ENCODE results near the gene SLAMF9. TPM values are rescaled to one million over a fixed set of nuclear protein-coding genes. Genes with fewer than 3 reads are reported as not detected.

SLAMF9 gene
- total RNA-seq, 1 experiment from 2014 or later, result 8.7 TPM

DNA sequence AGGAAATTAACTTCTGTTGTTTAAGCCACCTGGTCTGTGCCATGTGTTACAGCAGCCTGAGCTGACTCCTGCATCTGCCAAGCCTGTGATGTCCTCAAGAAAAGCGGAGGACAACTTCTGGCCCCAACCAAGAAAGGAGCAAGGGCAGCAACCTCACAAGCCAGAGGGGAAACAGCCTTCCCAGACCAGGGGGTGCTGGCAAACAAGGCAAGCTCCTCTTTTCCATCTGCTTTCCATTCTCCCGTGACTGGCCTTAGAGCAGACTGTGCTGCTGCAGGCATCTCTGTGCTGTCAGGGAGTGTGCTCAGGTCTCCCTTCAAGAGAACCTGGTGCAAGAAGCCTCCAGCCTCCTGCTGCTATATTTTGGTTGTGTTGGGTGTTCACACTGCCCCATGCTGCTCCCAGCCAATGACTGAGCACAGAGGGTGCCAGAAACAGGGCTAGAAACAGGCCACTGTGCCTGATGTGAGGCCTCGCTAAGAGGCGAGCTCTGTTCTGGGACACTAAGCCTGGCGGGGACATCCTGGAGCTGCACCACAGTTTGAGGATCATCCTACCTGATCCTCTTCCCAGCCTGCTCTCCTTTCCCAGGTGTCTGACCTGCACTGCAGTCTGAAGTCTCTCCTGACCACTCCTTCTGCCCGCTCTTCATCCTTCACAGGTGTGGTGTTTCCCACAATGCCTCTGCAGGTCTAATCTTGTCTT is 27.5 kb upstream of the SLAMF9 start:
- H3F3A ChIP-seq (ENCODE audit: low read length, unreplicated experiment), result no peaks in the 10 kb centered on the region
- TF ChIP-seq, protein P1, sequence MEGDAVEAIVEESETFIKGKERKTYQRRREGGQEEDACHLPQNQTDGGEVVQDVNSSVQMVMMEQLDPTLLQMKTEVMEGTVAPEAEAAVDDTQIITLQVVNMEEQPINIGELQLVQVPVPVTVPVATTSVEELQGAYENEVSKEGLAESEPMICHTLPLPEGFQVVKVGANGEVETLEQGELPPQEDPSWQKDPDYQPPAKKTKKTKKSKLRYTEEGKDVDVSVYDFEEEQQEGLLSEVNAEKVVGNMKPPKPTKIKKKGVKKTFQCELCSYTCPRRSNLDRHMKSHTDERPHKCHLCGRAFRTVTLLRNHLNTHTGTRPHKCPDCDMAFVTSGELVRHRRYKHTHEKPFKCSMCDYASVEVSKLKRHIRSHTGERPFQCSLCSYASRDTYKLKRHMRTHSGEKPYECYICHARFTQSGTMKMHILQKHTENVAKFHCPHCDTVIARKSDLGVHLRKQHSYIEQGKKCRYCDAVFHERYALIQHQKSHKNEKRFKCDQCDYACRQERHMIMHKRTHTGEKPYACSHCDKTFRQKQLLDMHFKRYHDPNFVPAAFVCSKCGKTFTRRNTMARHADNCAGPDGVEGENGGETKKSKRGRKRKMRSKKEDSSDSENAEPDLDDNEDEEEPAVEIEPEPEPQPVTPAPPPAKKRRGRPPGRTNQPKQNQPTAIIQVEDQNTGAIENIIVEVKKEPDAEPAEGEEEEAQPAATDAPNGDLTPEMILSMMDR (conservative IDR thresholded peaks at IDR 0.05; ENCODE audit: low read depth, low read length), result no peak
- TF ChIP-seq EZH2 (IDR thresholded peaks at IDR 0.05; ENCODE audit: low read length, unreplicated experiment), result no peak
- no peak for TF ChIP-seq EZH2phosphoT487 (IDR thresholded peaks at IDR 0.05; ENCODE audit: borderline replicate concordance, low read length)
- no peak overlapping the region for H3K27ac ChIP-seq (ENCODE audit: low read length)
- H3K9me3 ChIP-seq (ENCODE audit: low read length), result no peaks in the 10 kb centered on the region
- no peak overlapping the region for H3K9ac ChIP-seq (ENCODE audit: low read length)
- H3K4me2 ChIP-seq (ENCODE audit: low read length), result no peak overlapping the region
- no TSS peak for BruUV-seq (replicated peaks)
- H3K4me3 ChIP-seq (ENCODE audit: low read length), result no peak overlapping the region
- no peaks in the 10 kb centered on the region for H3K4me1 ChIP-seq (ENCODE audit: insufficient read depth, low read length)
- peaks cover 8% of the 10 kb centered on the region; the same call in 1 of the 2 replicates for H3K27me3 ChIP-seq (ENCODE audit: low read length)
- POLR2A ChIA-PET (ENCODE audit: unreplicated experiment), result no interaction called here
- no peak overlapping the region for H2AFZ ChIP-seq (ENCODE audit: low read length)
- H3K36me3 ChIP-seq (ENCODE audit: low read depth, low read length), result no peaks in the 10 kb centered on the region
- DNase-seq (no peak), ATAC-seq (no peak)
- CTCF ChIA-PET, result no interaction called here
- 0 out of 2 replicates have a peak, but pooled peaks cover 5% of the 10 kb centered on the region for H3K9me2 ChIP-seq (replicated peaks; ENCODE audit: low read length)
- intact Hi-C loops (cut with micrococcal nuclease), result no loop called here
- H4K20me1 ChIP-seq (ENCODE audit: low read length), result no peaks in the 10 kb centered on the region
- H3K79me2 ChIP-seq (ENCODE audit: low read length), result no peaks in the 10 kb centered on the region

DNA sequence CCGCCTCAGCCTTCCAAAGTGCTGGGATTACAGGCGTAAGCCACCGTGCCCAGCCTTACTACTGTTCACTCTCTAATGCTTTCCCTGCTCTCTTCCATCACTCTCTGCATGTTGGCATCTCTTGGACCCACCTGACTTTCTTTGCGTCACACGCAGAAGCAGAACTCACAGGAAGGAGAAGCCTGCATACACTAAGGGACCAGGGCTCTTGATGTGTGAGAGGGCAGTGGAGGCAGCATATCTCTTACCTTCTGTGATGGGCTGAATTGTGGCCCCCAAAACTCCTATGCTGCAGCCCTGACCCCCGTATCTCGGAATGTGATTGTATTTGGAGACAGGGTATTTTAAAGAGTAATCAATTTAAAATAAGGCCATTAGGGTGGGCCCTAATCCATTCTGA is 26.7 kb upstream of the SLAMF9 start:
- H3K36me3 ChIP-seq (ENCODE audit: low read depth, low read length), result no peaks in the 10 kb centered on the region
- H3K27me3 ChIP-seq (ENCODE audit: low read length), result peaks cover 8% of the 10 kb centered on the region; the same call in 1 of the 2 replicates
- POLR2A ChIA-PET (ENCODE audit: unreplicated experiment), result no interaction called here
- H3K4me1 ChIP-seq (ENCODE audit: insufficient read depth, low read length), result no peaks in the 10 kb centered on the region
- no peaks in the 10 kb centered on the region for H3K79me2 ChIP-seq (ENCODE audit: low read length)
- H3K4me2 ChIP-seq (ENCODE audit: low read length), result no peak overlapping the region
- no peaks in the 10 kb centered on the region for H3K9me3 ChIP-seq (ENCODE audit: low read length)
- intact Hi-C loops (cut with micrococcal nuclease), result no loop called here
- H4K20me1 ChIP-seq (ENCODE audit: low read length), result no peaks in the 10 kb centered on the region
- BruUV-seq (replicated peaks), result no TSS peak
- no peaks in the 10 kb centered on the region for H3F3A ChIP-seq (ENCODE audit: low read length, unreplicated experiment)
- H3K9ac ChIP-seq (ENCODE audit: low read length), result no peak overlapping the region
- no peak for DNase-seq
- H3K4me3 ChIP-seq (ENCODE audit: low read length), result no peak overlapping the region
- no peak overlapping the region for H3K27ac ChIP-seq (ENCODE audit: low read length)
- CTCF ChIA-PET, result no interaction called here
- H3K9me2 ChIP-seq (replicated peaks; ENCODE audit: low read length), result 0 out of 2 replicates have a peak, but pooled peaks cover 5% of the 10 kb centered on the region
- ATAC-seq, result no peak
- no peak for TF ChIP-seq EZH2phosphoT487 (IDR thresholded peaks at IDR 0.05; ENCODE audit: borderline replicate concordance, low read length)
- TF ChIP-seq EZH2 (IDR thresholded peaks at IDR 0.05; ENCODE audit: low read length, unreplicated experiment), result no peak
- TF ChIP-seq, protein P1 (conservative IDR thresholded peaks at IDR 0.05; ENCODE audit: low read depth, low read length), result no peak
- no peak overlapping the region for H2AFZ ChIP-seq (ENCODE audit: low read length)

DNA sequence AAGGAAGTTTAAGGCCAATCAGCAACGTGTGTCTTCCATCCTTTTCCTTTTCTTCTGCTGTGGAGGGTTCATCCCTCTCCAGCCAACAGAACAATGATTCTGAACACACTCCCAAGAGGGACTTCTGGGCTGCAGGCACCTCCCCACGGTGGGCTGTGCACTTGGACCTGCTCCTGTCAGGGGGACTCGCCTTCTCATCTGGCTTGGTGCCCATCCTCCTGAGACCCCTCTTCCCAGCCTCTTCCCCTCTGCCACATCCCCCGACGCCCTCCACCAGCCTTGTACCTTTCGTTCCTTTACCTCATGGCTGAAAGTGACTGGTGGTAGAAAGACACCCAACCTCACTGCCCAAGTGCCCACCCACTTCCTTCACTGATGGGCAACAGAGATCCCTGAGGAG is 26.0 kb upstream of the SLAMF9 start:
- intact Hi-C loops (cut with micrococcal nuclease), result no loop called here
- ChIA-PET POLR2A (ENCODE audit: unreplicated experiment) (no interaction called here), CTCF (no interaction called here)
- no peak for DNase-seq
- Histone ChIP-seq H3K9ac (ENCODE audit: low read length) (no peak overlapping the region), H3K79me2 (ENCODE audit: low read length) (no peaks in the 10 kb centered on the region), H4K20me1 (ENCODE audit: low read length) (no peaks in the 10 kb centered on the region), H3K9me3 (ENCODE audit: low read length) (no peaks in the 10 kb centered on the region), H3K4me1 (ENCODE audit: insufficient read depth, low read length) (no peaks in the 10 kb centered on the region), H3K4me2 (ENCODE audit: low read length) (no peak overlapping the region), H3K36me3 (ENCODE audit: low read depth, low read length) (no peaks in the 10 kb centered on the region), H3K9me2 (replicated peaks; ENCODE audit: low read length) (no peaks in the 10 kb centered on the region), H3K27ac (ENCODE audit: low read length) (no peak overlapping the region), H3K4me3 (ENCODE audit: low read length) (no peak overlapping the region), H3K27me3 (ENCODE audit: low read length) (peaks cover 10% of the 10 kb centered on the region; the same call in 1 of the 2 replicates), H3F3A (ENCODE audit: low read length, unreplicated experiment) (no peaks in the 10 kb centered on the region), H2AFZ (ENCODE audit: low read length) (no peak overlapping the region)
- TF ChIP-seq EZH2 (IDR thresholded peaks at IDR 0.05; ENCODE audit: low read length, unreplicated experiment) (no peak), EZH2phosphoT487 (IDR thresholded peaks at IDR 0.05; ENCODE audit: borderline replicate concordance, low read length) (no peak)
- TF ChIP-seq, protein P1 (conservative IDR thresholded peaks at IDR 0.05; ENCODE audit: low read depth, low read length), result no peak
- BruUV-seq (replicated peaks), result no TSS peak
- no peak for ATAC-seq
